K562 (cell line): Measurements from ENCODE around the gene NELFE. TPM values are rescaled to one million over a fixed set of nuclear protein-coding genes. Genes with fewer than 3 reads are reported as not detected.

Experiments used
- ATAC-seq: fragments of 200-7000 bp; cut with Tn5 transposase; 3 replicates; pipeline ENCODE4 v1.9.1; 2020; ENCODE audit warnings: moderate library complexity
- BruUV-seq: library from RNA; stranded (reverse); fragments of 400-500 nt; replicated peaks from 2 replicates; lab custom pipeline; 2021; lab: Mats Ljungman, UMichigan
- CTCF ChIA-PET: fragments of 300-600 bp; formaldehyde crosslinking; extraction: SDS; loops from one replicate; lab custom pipeline; 2021; ENCODE audit warnings: low intra/inter-chr PET ratio; lab: Yijun Ruan, JAX
- POLR2A ChIA-PET: fragments of 300-600, 350-650 bp; sonication (Branson Sonifier 250); formaldehyde crosslinking; extraction: SDS; loops from one replicate; lab custom pipeline; 2021; ENCODE audit warnings: antibody characterized with exemption, inconsistent platforms; lab: Yijun Ruan, JAX
- DNase-seq, 4 experiments: peaks; one replicate each; pipeline versions ENCODE4 v3.0.0 to v3.0.0-alpha.2; 2011 to 2018; ENCODE audit warnings: low spot score in 3 of 4, mixed read lengths in 3 of 4; ENCODE audit errors: extremely low read depth in 1 of 4
- FAIRE-seq: peaks from 2 replicates; lab custom pipeline; 2011; peaks lifted over from hg19 to GRCh38; lab: Jason Lieb, UNC
- H2AFZ ChIP-seq: 2 replicates; pipeline ENCODE4 v1.6.0; 2011; ENCODE audit warnings: low read depth, low read length, control low read depth, inconsistent platforms
- H3K27ac ChIP-seq: fragments of 200-600 bp; 3 replicates; pipeline ENCODE4 v1.8.0; 2011; ENCODE audit warnings: low read depth, mild to moderate bottlenecking, control low read depth, inconsistent platforms, low read length, moderate library complexity, mixed read lengths; ENCODE audit errors: extremely low read depth
- H3K27me3 ChIP-seq, 2 experiments: fragments of 300-600 bp in 1 of 2; 2 replicates in 1 of 2; 3 replicates in 1 of 2; pipeline versions ENCODE4 v1.6.0 to v1.8.0; 2011; ENCODE audit warnings: inconsistent platforms in 2 of 2, low read length in 2 of 2, mild to moderate bottlenecking in 1 of 2, mixed read lengths in 1 of 2, moderate library complexity in 1 of 2; ENCODE audit not compliant: control insufficient read depth in 2 of 2, insufficient read depth in 2 of 2
- H3K36me3 ChIP-seq: fragments of 300-600 bp; 3 replicates; pipeline ENCODE4 v1.8.0; 2011; ENCODE audit warnings: mild to moderate bottlenecking, low read length, inconsistent platforms; ENCODE audit not compliant: control insufficient read depth, insufficient read depth
- H3K4me1 ChIP-seq, 2 experiments: fragments of 200-600 bp in 1 of 2; replicated peaks in 1 of 2; 2 replicates in 1 of 2; 3 replicates in 1 of 2; pipeline versions ENCODE4 v1.5.1 to v1.8.0; 2011; ENCODE audit warnings: inconsistent platforms in 2 of 2, low read length in 2 of 2, mild to moderate bottlenecking in 1 of 2, mixed read lengths in 1 of 2, moderate library complexity in 1 of 2; ENCODE audit not compliant: control insufficient read depth in 2 of 2, insufficient read depth in 2 of 2
- H3K4me2 ChIP-seq: 2 replicates; pipeline ENCODE4 v1.6.1; 2011; ENCODE audit warnings: low read length, control low read depth, inconsistent platforms, mixed read lengths; ENCODE audit not compliant: insufficient read depth
- H3K4me3 ChIP-seq: fragments of 200-600 bp; sonication (generic), shearing (Covaris generic); 2 replicates; pipeline ENCODE4 v1.5.1; 2016; ENCODE audit warnings: control low read depth, inconsistent platforms
- H3K79me2 ChIP-seq: fragments of 200-600 bp; 3 replicates; pipeline ENCODE4 v1.8.0; 2011; ENCODE audit warnings: low read length, inconsistent platforms; ENCODE audit not compliant: control insufficient read depth, insufficient read depth
- H3K9ac ChIP-seq, 2 experiments: 2 replicates each; pipeline versions ENCODE4 v1.6.0 to v1.6.1; 2011; ENCODE audit warnings: low read depth in 2 of 2, low read length in 2 of 2, control low read depth in 1 of 2, inconsistent platforms in 1 of 2, mild to moderate bottlenecking in 1 of 2, mixed read lengths in 1 of 2; ENCODE audit not compliant: insufficient read depth in 1 of 2
- H3K9me1 ChIP-seq: one replicate; pipeline ENCODE4 v1.6.0; 2011; ENCODE audit warnings: inconsistent platforms, mild to moderate bottlenecking, low read length, moderate library complexity; ENCODE audit not compliant: control insufficient read depth, insufficient read depth
- H3K9me3 ChIP-seq: replicated peaks from 2 replicates; pipeline ENCODE4 v1.5.1; 2011; ENCODE audit warnings: low read depth, low read length, inconsistent platforms; ENCODE audit not compliant: control insufficient read depth, insufficient read depth
- H4K20me1 ChIP-seq: replicated peaks from 2 replicates; pipeline ENCODE4 v1.6.1; 2011; ENCODE audit warnings: low read length, inconsistent platforms, mixed read lengths; ENCODE audit not compliant: control insufficient read depth, insufficient read depth
- ARID1B ChIP-seq: fragments of 450-650 bp; IDR thresholded peaks from 2 replicates; pipeline ENCODE4 v1.6.1; 2016; ENCODE audit warnings: antibody characterized with exemption, mild to moderate bottlenecking, inconsistent platforms
- FOXJ3 ChIP-seq: sonication (generic); formaldehyde crosslinking; IDR thresholded peaks from 2 replicates; pipeline ENCODE4 v1.4.0; 2020; ENCODE audit warnings: mild to moderate bottlenecking, missing genetic modification reagents
- NR2C2 ChIP-seq, 2 experiments: fragments of 200-800 bp in 1 of 2; sonication (Bioruptor generic) in 1 of 2; sonication (generic) in 1 of 2; formaldehyde crosslinking in 1 of 2; IDR thresholded peaks; 2 replicates each; pipeline versions ENCODE4 v1.6.1 to v1.8.0; 2016 to 2022; ENCODE audit warnings: mild to moderate bottlenecking in 1 of 2, missing compliant biosample characterization in 1 of 2, missing genetic modification characterization in 1 of 2, missing genetic modification reagents in 1 of 2
- RBM34 ChIP-seq: fragments of 200-400 bp; formaldehyde crosslinking; IDR thresholded peaks from 2 replicates; pipeline ENCODE4 v1.6.1; 2018; ENCODE audit warnings: low read length, borderline replicate concordance; ENCODE audit not compliant: insufficient read depth
- SIRT6 ChIP-seq: IDR thresholded peaks from one replicate; pipeline ENCODE4 v1.6.1; 2012; ENCODE audit warnings: low read depth, mild to moderate bottlenecking, control low read depth, inconsistent platforms, low read length, moderate library complexity
- U2AF2 ChIP-seq: fragments of 200-400 bp; formaldehyde crosslinking; optimal IDR thresholded peaks from 2 replicates; pipeline ENCODE3; 2017; ENCODE audit warnings: low read depth, mild to moderate bottlenecking, low read length
- ZBTB12 ChIP-seq: fragments of 250-450 bp; sonication (Bioruptor Pico); IDR thresholded peaks from 2 replicates; pipeline ENCODE4 v1.4.0; 2020
- ZNF445 ChIP-seq: fragments of 250-450 bp; sonication (Bioruptor Pico); IDR thresholded peaks from 2 replicates; pipeline ENCODE4 v1.4.0; 2020; ENCODE audit warnings: low read depth, mild to moderate bottlenecking, moderate library complexity
- WGBS: fragments of 100-300 bp; shearing (Covaris generic); methylation state at CpG from one replicate; pipeline ENCODE4 v1.1.6; 2016; ENCODE audit warnings: low coverage, mixed read lengths; ENCODE audit not compliant: insufficient coverage; ENCODE audit errors: missing lambda C conversion rate; 5-methylcytosine and 5-hydroxymethylcytosine counted together
- in situ Hi-C: fragments of 300-500 bp; cut with MboI; formaldehyde crosslinking; loops from 4 replicates; pipeline ENCODE4 v1.15.0; 2018; ENCODE audit warnings: inconsistent platforms, mixed read lengths
- intact Hi-C: fragments of 100-400 bp; cut with micrococcal nuclease; formaldehyde crosslinking; loops from 2 replicates; pipeline ENCODE4 v1.14.2; 2022
- polyA plus RNA-seq, 8 experiments: library from polyadenylated mRNA; depleted of rRNA in 4 of 8; stranded (reverse) in 5 of 8; unstranded in 3 of 8; fragments of >200 nt; fragmentation: Nextera tagmentation in 2 of 8; fragmentation: Illumina TruSeq in 1 of 8; extraction: Ambion mirVana in 2 of 8; extraction: Trizol in 1 of 8; gene quantifications; 2 replicates each; pipeline versions ENCODE4 v1.2.1 to v1.2.3, GENCODE V29; 2011 to 2014; ENCODE audit warnings: inconsistent platforms in 1 of 8, missing spikeins in 1 of 8
- total RNA-seq, 7 experiments: library from RNA; depleted of rRNA in 6 of 7; stranded (reverse); fragments of >200 nt in 6 of 7; fragmentation: Illumina TruSeq in 2 of 7; extraction: Trizol in 2 of 7; gene quantifications; 2 replicates each; pipeline versions ENCODE4 v1.2.1 to v1.2.3, GENCODE V29; 2011 to 2021; ENCODE audit warnings: low replicate concordance in 1 of 7
- TF ChIP-seq, protein P1 (sequence below): sonication (generic); formaldehyde crosslinking; IDR thresholded peaks from 2 replicates; pipeline ENCODE4 v1.8.0; 2022; ENCODE audit warnings: mild to moderate bottlenecking, low read depth, missing genetic modification reagents

NELFE gene
- total and polyA plus RNA-seq, 9 of the 15 experiments (the other 6 are each of a cell fraction or from before 2014, with no cell fraction given): 15.2 to 157 (median 91.5) TPM

GRCh38 chr6:31969712-31970603 is 11.2 kb upstream of the NELFE start:
- WGBS: 49% methylated on average over 17 of the region's 17 CpGs
- H3K4me2 ChIP-seq: peak overlapping the region; percentile 99
- TF ChIP-seq ZNF445 (CRISPR knock-in tag) (no peak), ZBTB12 (CRISPR knock-in tag) (no peak), FOXJ3 (CRISPR knock-in tag) (no peak), ARID1B (peak; percentile 87), U2AF2 (no peak), SIRT6 (no peak), RBM34 (no peak), NR2C2 (CRISPR knock-in tag; IDR thresholded peaks at IDR 0.05) (0 out of 2 replicates have a peak, but pooled peaks have one; percentile 5), NR2C2 (tag; IDR thresholded peaks at IDR 0.05) (peak; percentile 50; the same call in 1 of the 2 replicates)
- TF ChIP-seq, protein P1, sequence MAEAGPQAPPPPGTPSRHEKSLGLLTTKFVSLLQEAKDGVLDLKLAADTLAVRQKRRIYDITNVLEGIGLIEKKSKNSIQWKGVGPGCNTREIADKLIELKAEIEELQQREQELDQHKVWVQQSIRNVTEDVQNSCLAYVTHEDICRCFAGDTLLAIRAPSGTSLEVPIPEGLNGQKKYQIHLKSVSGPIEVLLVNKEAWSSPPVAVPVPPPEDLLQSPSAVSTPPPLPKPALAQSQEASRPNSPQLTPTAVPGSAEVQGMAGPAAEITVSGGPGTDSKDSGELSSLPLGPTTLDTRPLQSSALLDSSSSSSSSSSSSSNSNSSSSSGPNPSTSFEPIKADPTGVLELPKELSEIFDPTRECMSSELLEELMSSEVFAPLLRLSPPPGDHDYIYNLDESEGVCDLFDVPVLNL (CRISPR knock-in tag): no peak

More at GRCh38 chr6:31969712-31970603, 11.2 kb upstream of the NELFE start:
- DNase-seq: peak; percentile 42 to 89 (median 68)
- Histone ChIP-seq H3K27ac (peak overlapping the region; percentile 84), H3K9ac (peak overlapping the region; percentile 90 to 96), H3K9me1 (no peaks in the 10 kb centered on the region), H4K20me1 (no peaks in the 10 kb centered on the region), H3K36me3 (peaks cover 69% of the 10 kb centered on the region), H3K27me3 (no peaks in the 10 kb centered on the region), H2AFZ (no peak overlapping the region), H3K4me1 (peaks cover 56 to 61% of the 10 kb centered on the region in 2 experiments; a peak in 4 of 5 replicates), H3K79me2 (peaks cover 48% of the 10 kb centered on the region), H3K4me3 (peak overlapping the region; percentile 56), H3K9me3 (no peaks in the 10 kb centered on the region)
- ATAC-seq: peak; percentile 37
- BruUV-seq: no TSS peak
- in situ Hi-C loops: loop anchor here (5.0 kb wide), 1 partner anchor 47 kb away; no protein-coding TSS in a partner anchor
- POLR2A ChIA-PET: interaction anchor here (0.6 to 5.8 kb wide), 13 partner anchors 8 to 310 kb away, joined by 3 to 74 read pairs (median 3); partner anchors contain the start of genes C6orf47, NELFE and SKIC2
- intact Hi-C loops: loop anchor here (10.0 kb wide), 1 partner anchor 235 kb away; the partner anchor contains the start of gene CLIC1
- CTCF ChIA-PET: no interaction called here
- FAIRE-seq: peak; percentile 91
